ENCODE results near the gene BMP5.

BMP5 gene

DNA sequence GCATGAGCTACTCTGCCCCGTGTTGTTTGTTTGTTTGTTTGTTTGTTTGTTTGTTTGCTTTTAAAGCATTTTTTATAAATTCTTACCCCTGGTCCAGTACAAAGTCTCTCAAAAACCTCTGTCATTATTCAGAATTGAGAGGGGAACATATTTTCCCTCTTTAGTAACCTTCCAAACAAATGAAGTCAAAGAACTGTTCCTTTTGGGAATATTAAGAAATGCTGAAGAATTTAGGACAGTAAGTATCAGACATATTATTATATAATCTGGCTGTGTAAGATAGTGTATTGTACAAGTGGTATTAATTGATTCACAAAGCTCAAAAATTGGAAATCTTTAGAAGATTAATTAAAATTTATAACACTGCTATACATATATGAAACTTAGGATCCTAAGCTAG is 54.7 kb downstream of the BMP5 start:
- H3K4me3 ChIP-seq (ENCODE audit: low read depth in 1 of 5, low read length in 5 of 5), result no peak overlapping the region
- H3K4me1 ChIP-seq (ENCODE audit: control insufficient read depth in 5 of 5, insufficient read depth in 5 of 5, low read length in 5 of 5), result no peaks in the 10 kb centered on the region
- H3K27me3 ChIP-seq (ENCODE audit: control insufficient read depth in 5 of 5, insufficient read depth in 4 of 5, low read length in 5 of 5), result no peaks in the 10 kb centered on the region
- H3K36me3 ChIP-seq (ENCODE audit: control insufficient read depth in 5 of 5, insufficient read depth in 5 of 5, low read length in 5 of 5), result no peaks in the 10 kb centered on the region
- H3K9me3 ChIP-seq (ENCODE audit: control insufficient read depth in 5 of 5, low read length in 5 of 5), result no peaks in the 10 kb centered on the region
- H3K9ac ChIP-seq (ENCODE audit: low read length in 5 of 5), result no peak overlapping the region
- no peak overlapping the region for H3K27ac ChIP-seq (ENCODE audit: low read depth, low read length)

DNA sequence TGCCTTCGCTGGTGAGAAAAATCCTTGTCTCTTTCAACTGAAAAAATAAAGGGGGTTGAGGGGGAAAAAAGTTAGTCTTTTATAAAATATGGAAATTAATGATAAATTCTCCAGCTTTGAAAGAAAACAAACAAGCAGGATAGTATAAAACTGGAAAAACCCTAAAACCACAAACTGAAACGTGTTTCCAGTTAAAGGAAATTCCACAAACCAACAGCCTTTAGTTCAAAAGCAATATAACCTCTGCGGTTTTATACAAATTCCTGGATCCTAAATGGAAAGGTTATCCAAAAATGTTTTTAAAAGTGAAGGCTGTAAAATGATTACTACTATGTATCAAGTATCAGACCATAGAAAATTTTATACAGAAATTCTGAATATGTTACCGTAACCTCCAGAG is 55.6 kb downstream of the BMP5 start:
- Histone ChIP-seq H3K4me1 (ENCODE audit: control insufficient read depth in 5 of 5, insufficient read depth in 5 of 5, low read length in 5 of 5) (no peaks in the 10 kb centered on the region), H3K27ac (ENCODE audit: low read depth, low read length) (no peak overlapping the region), H3K4me3 (ENCODE audit: low read depth in 1 of 5, low read length in 5 of 5) (no peak overlapping the region)

DNA sequence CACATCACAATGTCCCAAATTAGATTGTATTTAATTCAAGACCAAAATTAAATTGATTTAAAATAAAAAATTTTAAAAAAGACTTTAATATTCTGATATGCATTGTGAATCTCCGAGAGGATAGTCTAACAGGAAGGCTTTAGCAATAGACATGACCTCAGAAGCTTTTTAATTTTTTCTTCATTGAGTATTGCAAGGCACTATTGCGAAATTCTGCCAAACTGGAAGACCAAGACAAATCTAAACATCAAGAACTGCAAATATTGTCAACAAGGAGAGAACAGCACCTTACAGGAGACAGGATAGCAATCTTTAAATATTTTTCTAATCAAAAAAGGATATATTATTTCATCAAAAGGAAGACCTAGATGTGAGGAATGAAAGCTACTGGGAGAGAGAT is 56.9 kb downstream of the BMP5 start:
- H3K27me3 ChIP-seq (ENCODE audit: control insufficient read depth in 5 of 5, insufficient read depth in 4 of 5, low read length in 5 of 5), result no peaks in the 10 kb centered on the region
- no peak overlapping the region for H3K27ac ChIP-seq (ENCODE audit: low read depth, low read length)
- no peaks in the 10 kb centered on the region for H3K36me3 ChIP-seq (ENCODE audit: control insufficient read depth in 5 of 5, insufficient read depth in 5 of 5, low read length in 5 of 5)
- no peak overlapping the region for H3K9ac ChIP-seq (ENCODE audit: low read length in 5 of 5)
- H3K4me3 ChIP-seq (ENCODE audit: low read depth in 1 of 5, low read length in 5 of 5), result no peak overlapping the region
- H3K4me1 ChIP-seq (ENCODE audit: control insufficient read depth in 5 of 5, insufficient read depth in 5 of 5, low read length in 5 of 5), result no peaks in the 10 kb centered on the region
- no peaks in the 10 kb centered on the region for H3K9me3 ChIP-seq (ENCODE audit: control insufficient read depth in 5 of 5, low read length in 5 of 5)

More for the DNA sequence above, 55.6 kb downstream of the BMP5 start:
- Histone ChIP-seq H3K27me3 (ENCODE audit: control insufficient read depth in 5 of 5, insufficient read depth in 4 of 5, low read length in 5 of 5) (no peaks in the 10 kb centered on the region), H3K36me3 (ENCODE audit: control insufficient read depth in 5 of 5, insufficient read depth in 5 of 5, low read length in 5 of 5) (no peaks in the 10 kb centered on the region), H3K9me3 (ENCODE audit: control insufficient read depth in 5 of 5, low read length in 5 of 5) (no peaks in the 10 kb centered on the region), H3K9ac (ENCODE audit: low read length in 5 of 5) (no peak overlapping the region)

DNA sequence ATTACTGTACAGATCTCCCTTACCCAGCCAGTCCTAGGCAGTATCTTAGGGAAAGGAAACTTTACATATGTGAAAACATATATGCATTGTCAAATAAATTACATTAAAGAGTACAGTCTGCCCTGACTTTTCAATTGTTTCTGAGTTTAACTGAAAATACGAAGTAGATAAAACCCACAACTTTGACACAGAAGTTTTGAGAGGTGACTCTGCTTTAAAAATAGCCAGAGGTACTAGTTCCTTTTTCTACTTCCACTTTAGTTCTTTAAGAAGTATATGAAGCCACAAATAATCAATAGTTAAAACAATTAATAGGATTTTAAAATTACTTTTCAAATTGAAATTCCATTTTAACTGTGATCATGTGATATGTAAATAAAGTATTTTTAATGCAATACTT is 62.9 kb downstream of the BMP5 start:
- H3K27ac ChIP-seq (ENCODE audit: low read depth, low read length), result no peak overlapping the region
- no peaks in the 10 kb centered on the region for H3K4me1 ChIP-seq (ENCODE audit: control insufficient read depth in 5 of 5, insufficient read depth in 5 of 5, low read length in 5 of 5)
- no peaks in the 10 kb centered on the region for H3K36me3 ChIP-seq (ENCODE audit: control insufficient read depth in 5 of 5, insufficient read depth in 5 of 5, low read length in 5 of 5)
- no peaks in the 10 kb centered on the region for H3K27me3 ChIP-seq (ENCODE audit: control insufficient read depth in 5 of 5, insufficient read depth in 4 of 5, low read length in 5 of 5)
- H3K4me3 ChIP-seq (ENCODE audit: low read depth in 1 of 5, low read length in 5 of 5), result no peak overlapping the region
- no peaks in the 10 kb centered on the region for H3K9me3 ChIP-seq (ENCODE audit: control insufficient read depth in 5 of 5, low read length in 5 of 5)
- no peak overlapping the region for H3K9ac ChIP-seq (ENCODE audit: low read length in 5 of 5)

DNA sequence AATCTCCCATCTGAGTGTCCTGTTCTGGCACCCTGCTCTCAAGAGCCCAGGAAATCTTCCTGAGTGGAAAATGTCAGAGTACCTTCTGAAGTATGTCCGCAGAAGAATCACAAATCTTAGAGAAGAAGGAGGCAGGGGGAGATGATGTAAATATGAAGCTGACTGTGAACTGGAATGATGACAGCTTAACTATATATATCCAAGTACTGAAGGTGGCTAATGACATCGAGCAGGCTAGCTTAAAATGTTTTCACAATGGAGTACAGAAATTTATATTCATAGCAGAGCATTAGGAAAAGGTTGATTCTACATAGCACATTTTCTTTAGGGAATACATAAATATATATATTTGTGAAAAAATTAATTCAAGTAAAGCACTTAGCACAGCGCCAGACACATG is 64.3 kb downstream of the BMP5 start:
- no peaks in the 10 kb centered on the region for H3K36me3 ChIP-seq (ENCODE audit: control insufficient read depth in 5 of 5, insufficient read depth in 5 of 5, low read length in 5 of 5)

DNA sequence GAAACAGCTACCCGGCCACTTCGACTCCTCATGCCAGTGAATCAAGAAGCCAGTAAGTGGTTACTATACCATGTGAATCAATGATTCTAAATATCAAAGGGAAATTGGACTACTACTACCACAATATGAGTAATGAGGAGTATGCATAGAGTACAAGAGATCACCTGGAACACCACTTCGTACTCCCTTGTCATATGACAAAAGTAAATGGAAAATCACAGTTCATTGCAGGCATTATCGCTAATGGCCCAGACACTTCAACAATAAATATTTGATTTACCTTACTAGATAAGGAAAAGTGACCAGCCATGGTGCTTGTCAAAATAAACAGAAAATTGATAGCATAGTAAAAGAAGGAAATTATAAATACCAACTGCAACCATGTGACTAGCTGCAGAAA is 73.1 kb downstream of the BMP5 start:
- Histone ChIP-seq H3K27me3 (ENCODE audit: control insufficient read depth in 5 of 5, insufficient read depth in 4 of 5, low read length in 5 of 5) (no peaks in the 10 kb centered on the region), H3K9ac (ENCODE audit: low read length in 5 of 5) (no peak overlapping the region)

More for the DNA sequence above, 64.3 kb downstream of the BMP5 start:
- H3K27ac ChIP-seq (ENCODE audit: low read depth, low read length), result no peak overlapping the region
- no peaks in the 10 kb centered on the region for H3K27me3 ChIP-seq (ENCODE audit: control insufficient read depth in 5 of 5, insufficient read depth in 4 of 5, low read length in 5 of 5)
- no peak overlapping the region for H3K4me3 ChIP-seq (ENCODE audit: low read depth in 1 of 5, low read length in 5 of 5)
- no peaks in the 10 kb centered on the region for H3K4me1 ChIP-seq (ENCODE audit: control insufficient read depth in 5 of 5, insufficient read depth in 5 of 5, low read length in 5 of 5)
- H3K9me3 ChIP-seq (ENCODE audit: control insufficient read depth in 5 of 5, low read length in 5 of 5), result no peaks in the 10 kb centered on the region
- no peak overlapping the region for H3K9ac ChIP-seq (ENCODE audit: low read length in 5 of 5)

DNA sequence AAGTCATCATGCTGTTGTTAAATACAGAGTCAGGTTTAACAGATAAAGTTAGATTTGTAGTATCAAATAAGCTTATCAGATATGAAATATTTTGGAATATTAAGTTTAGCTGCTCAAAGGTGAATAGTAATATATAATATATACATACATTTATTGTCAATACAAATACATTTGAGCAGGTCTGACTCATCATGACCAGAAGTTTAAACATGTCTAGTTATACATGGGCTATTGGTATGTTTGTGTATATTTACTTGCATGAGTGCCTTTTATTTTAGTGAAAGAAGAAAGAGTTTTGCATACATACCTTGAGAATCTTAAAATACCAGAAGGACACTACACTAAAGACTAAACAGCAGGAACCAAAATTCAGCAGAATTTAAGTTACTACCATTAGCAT is 76.8 kb downstream of the BMP5 start:
- Histone ChIP-seq H3K27me3 (ENCODE audit: control insufficient read depth in 5 of 5, insufficient read depth in 4 of 5, low read length in 5 of 5) (no peaks in the 10 kb centered on the region), H3K9me3 (ENCODE audit: control insufficient read depth in 5 of 5, low read length in 5 of 5) (no peaks in the 10 kb centered on the region), H3K9ac (ENCODE audit: low read length in 5 of 5) (no peak overlapping the region)

More for the DNA sequence above, 73.1 kb downstream of the BMP5 start:
- Histone ChIP-seq H3K4me1 (ENCODE audit: control insufficient read depth in 5 of 5, insufficient read depth in 5 of 5, low read length in 5 of 5) (no peaks in the 10 kb centered on the region), H3K9me3 (ENCODE audit: control insufficient read depth in 5 of 5, low read length in 5 of 5) (peaks cover 0 to 4% (median 0%) of the 10 kb centered on the region in 5 donors), H3K4me3 (ENCODE audit: low read depth in 1 of 5, low read length in 5 of 5) (no peak overlapping the region), H3K36me3 (ENCODE audit: control insufficient read depth in 5 of 5, insufficient read depth in 5 of 5, low read length in 5 of 5) (no peaks in the 10 kb centered on the region), H3K27ac (ENCODE audit: low read depth, low read length) (no peak overlapping the region)

DNA sequence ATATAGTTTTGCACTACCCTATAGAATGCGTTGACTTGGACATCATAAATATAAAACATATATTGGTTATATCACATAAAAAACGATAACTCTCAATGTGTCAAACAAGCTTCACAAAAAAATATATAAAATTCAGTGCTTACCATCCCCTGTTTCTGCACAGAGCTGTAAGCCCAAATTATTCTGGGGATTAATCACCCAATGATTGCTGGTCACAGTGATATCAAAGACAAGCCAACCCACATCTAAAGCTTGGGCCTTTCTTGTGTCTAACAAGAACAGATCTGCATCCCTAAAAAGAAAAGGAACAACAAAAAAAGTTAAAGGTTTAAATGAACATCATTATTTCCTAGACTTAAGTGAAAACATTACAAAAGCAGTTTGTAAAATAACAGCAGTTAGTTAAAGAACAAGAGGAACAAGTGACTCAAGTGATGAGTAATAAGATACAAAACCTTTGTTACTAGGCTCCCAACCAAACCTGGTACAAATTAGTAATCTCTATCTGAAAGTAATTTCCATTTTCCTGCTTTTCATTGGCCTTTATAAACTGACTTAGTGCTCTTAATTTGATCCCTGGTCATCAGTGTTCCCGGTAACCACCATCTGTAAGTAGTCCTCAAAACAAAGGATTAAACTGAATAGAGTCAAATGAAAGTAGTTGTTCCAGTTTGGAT is 81.1 kb downstream of the BMP5 start:
- Histone ChIP-seq H3K4me3 (ENCODE audit: low read depth in 1 of 5, low read length in 5 of 5) (no peak overlapping the region), H3K27ac (ENCODE audit: low read depth, low read length) (no peak overlapping the region), H3K9ac (ENCODE audit: low read length in 5 of 5) (no peak overlapping the region), H3K27me3 (ENCODE audit: control insufficient read depth in 5 of 5, insufficient read depth in 4 of 5, low read length in 5 of 5) (no peaks in the 10 kb centered on the region), H3K4me1 (ENCODE audit: control insufficient read depth in 5 of 5, insufficient read depth in 5 of 5, low read length in 5 of 5) (no peaks in the 10 kb centered on the region), H3K9me3 (ENCODE audit: control insufficient read depth in 5 of 5, low read length in 5 of 5) (no peaks in the 10 kb centered on the region), H3K36me3 (ENCODE audit: control insufficient read depth in 5 of 5, insufficient read depth in 5 of 5, low read length in 5 of 5) (no peaks in the 10 kb centered on the region)

More for the DNA sequence above, 76.8 kb downstream of the BMP5 start:
- Histone ChIP-seq H3K36me3 (ENCODE audit: control insufficient read depth in 5 of 5, insufficient read depth in 5 of 5, low read length in 5 of 5) (no peaks in the 10 kb centered on the region), H3K4me1 (ENCODE audit: control insufficient read depth in 5 of 5, insufficient read depth in 5 of 5, low read length in 5 of 5) (no peaks in the 10 kb centered on the region), H3K27ac (ENCODE audit: low read depth, low read length) (no peak overlapping the region), H3K4me3 (ENCODE audit: low read depth in 1 of 5, low read length in 5 of 5) (no peak overlapping the region)

DNA sequence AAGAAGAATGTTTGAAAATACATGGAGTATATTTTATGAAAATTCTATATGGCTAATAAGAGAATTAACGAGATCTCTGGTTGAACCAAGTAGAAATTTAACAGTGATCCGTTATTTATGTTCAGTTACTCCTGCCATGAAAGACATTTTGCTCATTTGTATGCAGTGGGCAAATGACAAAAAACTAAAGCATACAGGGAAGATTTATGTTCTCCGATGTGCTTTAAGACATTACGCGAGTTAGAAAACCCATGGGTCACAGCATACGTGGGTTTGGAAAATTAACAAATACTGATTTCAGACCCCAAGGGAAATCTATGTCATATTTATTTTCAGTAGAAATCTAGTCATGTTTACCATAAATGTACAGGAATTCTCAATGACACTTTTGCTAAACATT is 90.1 kb downstream of the BMP5 start:
- Histone ChIP-seq H3K36me3 (ENCODE audit: control insufficient read depth in 5 of 5, insufficient read depth in 5 of 5, low read length in 5 of 5) (no peaks in the 10 kb centered on the region), H3K9me3 (ENCODE audit: control insufficient read depth in 5 of 5, low read length in 5 of 5) (no peaks in the 10 kb centered on the region), H3K27me3 (ENCODE audit: control insufficient read depth in 5 of 5, insufficient read depth in 4 of 5, low read length in 5 of 5) (no peaks in the 10 kb centered on the region), H3K4me3 (ENCODE audit: low read depth in 1 of 5, low read length in 5 of 5) (no peak overlapping the region), H3K9ac (ENCODE audit: low read length in 5 of 5) (no peak overlapping the region), H3K4me1 (ENCODE audit: control insufficient read depth in 5 of 5, insufficient read depth in 5 of 5, low read length in 5 of 5) (no peaks in the 10 kb centered on the region), H3K27ac (ENCODE audit: low read depth, low read length) (no peak overlapping the region)

DNA sequence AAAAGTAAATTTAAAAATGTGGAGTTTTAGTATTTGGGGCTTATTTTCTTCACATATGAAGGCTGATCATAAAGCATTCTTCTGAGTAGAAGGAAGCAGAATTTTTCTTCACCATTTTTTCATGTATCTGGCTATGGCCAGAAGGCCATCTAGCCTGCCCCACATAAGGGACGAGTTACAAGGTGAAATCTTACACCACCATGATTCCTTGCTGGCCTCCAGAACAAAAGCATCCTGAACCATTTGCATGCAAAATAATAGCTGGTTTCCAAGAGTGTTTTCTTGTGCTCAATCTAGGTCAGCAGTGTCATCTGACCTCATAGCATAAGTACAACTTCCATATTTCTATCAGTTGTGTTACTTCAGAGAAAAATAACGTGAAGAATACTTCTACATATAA is 93.1 kb downstream of the BMP5 start:
- no peaks in the 10 kb centered on the region for H3K36me3 ChIP-seq (ENCODE audit: control insufficient read depth in 5 of 5, insufficient read depth in 5 of 5, low read length in 5 of 5)

More for the DNA sequence above, 93.1 kb downstream of the BMP5 start:
- Histone ChIP-seq H3K27ac (ENCODE audit: low read depth, low read length) (no peak overlapping the region), H3K4me1 (ENCODE audit: control insufficient read depth in 5 of 5, insufficient read depth in 5 of 5, low read length in 5 of 5) (no peaks in the 10 kb centered on the region), H3K27me3 (ENCODE audit: control insufficient read depth in 5 of 5, insufficient read depth in 4 of 5, low read length in 5 of 5) (no peaks in the 10 kb centered on the region), H3K9ac (ENCODE audit: low read length in 5 of 5) (no peak overlapping the region), H3K9me3 (ENCODE audit: control insufficient read depth in 5 of 5, low read length in 5 of 5) (no peaks in the 10 kb centered on the region), H3K4me3 (ENCODE audit: low read depth in 1 of 5, low read length in 5 of 5) (no peak overlapping the region)

Data from subcutaneous abdominal adipose tissue (tissue), 5 donors.